HEK293 (cell line): ENCODE results near the gene SLC5A11.
"Not testable (repeated sequence)": the region's sequence is repeated elsewhere in the genome, so short reads cannot be mapped to it uniquely, and the experiment has no call there.

Experiments used
- CTCF ChIA-PET: fragments of 350-600 bp; formaldehyde crosslinking; extraction: SDS; loops from one replicate; lab custom pipeline; 2021; ENCODE audit warnings: antibody characterized with exemption; lab: Yijun Ruan, JAX
- POLR2A ChIA-PET: fragments of 300-600 bp; formaldehyde crosslinking; extraction: SDS; loops from one replicate; lab custom pipeline; 2020; ENCODE audit warnings: antibody characterized with exemption, inconsistent platforms; lab: Yijun Ruan, JAX
- H3K27ac ChIP-seq: fragments of 200-500 bp; sonication (Bioruptor generic); 2 replicates; pipeline ENCODE4 v1.5.1; 2014; ENCODE audit warnings: low read depth, low read length, control low read depth, inconsistent platforms; ENCODE audit errors: extremely low read depth
- H3K36me3 ChIP-seq, 2 experiments: fragments of 200-500 bp in 1 of 2; sonication (Bioruptor generic) in 1 of 2; 1 replicate in 1 of 2; 2 replicates in 1 of 2; pipeline ENCODE4 v1.5.1; 2014 to 2017; ENCODE audit warnings: inconsistent platforms in 2 of 2, low read length in 2 of 2; ENCODE audit not compliant: control insufficient read depth in 2 of 2, insufficient read depth in 1 of 2
- H3K4me1 ChIP-seq: fragments of 200-500 bp; sonication (Bioruptor generic); 2 replicates; pipeline ENCODE4 v1.5.1; 2014; ENCODE audit warnings: mild to moderate bottlenecking, low read length, inconsistent platforms; ENCODE audit not compliant: control insufficient read depth, insufficient read depth
- H3K4me3 ChIP-seq: 2 replicates; pipeline ENCODE4 v1.5.1; 2011; ENCODE audit warnings: low read depth, mild to moderate bottlenecking, control low read depth, low read length, moderate library complexity
- H3K9me3 ChIP-seq: fragments of 200-500 bp; sonication (Bioruptor generic); 2 replicates; pipeline ENCODE4 v1.5.1; 2014; ENCODE audit warnings: low read depth, low read length, inconsistent platforms; ENCODE audit not compliant: control insufficient read depth, insufficient read depth
- KLF1 ChIP-seq: fragments of 450-650 bp; formaldehyde crosslinking; IDR thresholded peaks from 2 replicates; pipeline ENCODE4 v1.5.1; 2016; ENCODE audit warnings: missing biosample characterization, missing genetic modification characterization
- KLF16 ChIP-seq: fragments of 450-650 bp; formaldehyde crosslinking; IDR thresholded peaks from 2 replicates; pipeline ENCODE4 v1.5.1; 2017; ENCODE audit warnings: missing biosample characterization, missing genetic modification characterization
- MZF1 ChIP-seq: fragments of 450-650 bp; formaldehyde crosslinking; IDR thresholded peaks from 2 replicates; pipeline ENCODE4 v1.5.1; 2017; ENCODE audit warnings: missing biosample characterization, missing genetic modification characterization, borderline replicate concordance
- PRDM1 ChIP-seq: fragments of 450-650 bp; formaldehyde crosslinking; IDR thresholded peaks from 2 replicates; pipeline ENCODE4; 2016; ENCODE audit warnings: missing biosample characterization, missing genetic modification characterization
- REST ChIP-seq: fragments of 450-650 bp; formaldehyde crosslinking; IDR thresholded peaks from 2 replicates; pipeline ENCODE4 v1.5.1; 2016; ENCODE audit warnings: missing biosample characterization, missing genetic modification characterization
- ZFHX2 ChIP-seq: fragments of 450-650 bp; formaldehyde crosslinking; conservative IDR thresholded peaks from 2 replicates; pipeline ENCODE4 v1.5.1; 2016; ENCODE audit warnings: missing biosample characterization, missing genetic modification characterization
- ZNF248 ChIP-seq: fragments of 450-650 bp; formaldehyde crosslinking; IDR thresholded peaks from 2 replicates; pipeline ENCODE4 v1.5.1; 2017; ENCODE audit warnings: missing biosample characterization, missing genetic modification characterization
- ZNF366 ChIP-seq: fragments of 450-650 bp; formaldehyde crosslinking; conservative IDR thresholded peaks from 2 replicates; pipeline ENCODE4 v1.5.1; 2016; ENCODE audit warnings: missing biosample characterization, missing genetic modification characterization
- ZNF48 ChIP-seq: fragments of 450-650 bp; formaldehyde crosslinking; IDR thresholded peaks from 2 replicates; pipeline ENCODE4 v1.5.1; 2016; ENCODE audit warnings: missing biosample characterization, missing genetic modification characterization
- ZNF596 ChIP-seq: fragments of 450-650 bp; IDR thresholded peaks from 2 replicates; pipeline ENCODE4 v1.5.0; 2018; ENCODE audit warnings: missing biosample characterization, mild to moderate bottlenecking, missing genetic modification characterization, moderate library complexity
- ZNF704 ChIP-seq: fragments of 450-650 bp; formaldehyde crosslinking; IDR thresholded peaks from 2 replicates; pipeline ENCODE4 v1.5.1; 2016; ENCODE audit warnings: missing biosample characterization, missing genetic modification characterization

SLC5A11 gene

GRCh38 chr16:24841291-24841690 lies 4.5 kb upstream of the SLC5A11 start:
- POLR2A ChIA-PET = interaction anchor here (1.5 kb wide), 1 partner anchor 384 kb away, joined by 5 read pairs; no protein-coding TSS in a partner anchor
- no peak overlapping the region for H3K27ac ChIP-seq
- TF ChIP-seq KLF16 (no peak), ZNF596 (tag by site-specific recombination) (peak; percentile 65), ZNF248 (no peak), ZNF48 (tag by site-specific recombination) (no peak)
- TF ChIP-seq, all 188 proteins: peak for 1
- Histone ChIP-seq H3K4me1 (no peaks in the 10 kb centered on the region), H3K36me3 (no peaks in the 10 kb centered on the region), H3K9me3 (no peaks in the 10 kb centered on the region), H3K4me3 (no peak overlapping the region)
- CTCF ChIA-PET = no interaction called here

GRCh38 chr16:24844101-24845030 lies 1.4 kb upstream of the SLC5A11 start:
- Histone ChIP-seq H3K4me1 (no peaks in the 10 kb centered on the region), H3K27ac (no peak overlapping the region), H3K36me3 (no peaks in the 10 kb centered on the region), H3K4me3 (no peak overlapping the region), H3K9me3 (no peaks in the 10 kb centered on the region)
- ChIA-PET POLR2A (no interaction called here), CTCF (no interaction called here)
- TF ChIP-seq MZF1 (tag by site-specific recombination) (no peak), KLF1 (tag by site-specific recombination) (no peak), ZFHX2 (tag by site-specific recombination) (no peak), ZNF704 (tag by site-specific recombination) (no peak)

GRCh38 chr16:24845031-24845365 lies 765 bp upstream of the SLC5A11 start:
- H3K27ac ChIP-seq, POLR2A ChIA-PET, H3K9me3 ChIP-seq, H3K4me1 ChIP-seq, H3K4me3 ChIP-seq, H3K36me3 ChIP-seq, CTCF ChIA-PET: not testable (repeated sequence)

- no peaks in the 10 kb centered on the region for H3K4me1 ChIP-seq
- TF ChIP-seq ZNF366 (tag by site-specific recombination) (peak; percentile 95), REST (no peak), PRDM1 (tag by site-specific recombination) (peak; percentile 98)
- H3K4me3 ChIP-seq = no peak overlapping the region
- no peak overlapping the region for H3K27ac ChIP-seq
- POLR2A ChIA-PET = no interaction called here
- no peaks in the 10 kb centered on the region for H3K9me3 ChIP-seq
- no peaks in the 10 kb centered on the region for H3K36me3 ChIP-seq
- CTCF ChIA-PET = interaction anchor here (0.7 kb wide), 1 partner anchor 172 kb away, joined by 3 read pairs; no protein-coding TSS in a partner anchor
These were observed 990 bp downstream of the SLC5A11 start for GRCh38 chr16:24846548-24847357.
